GM12878 (cell line): ENCODE measurements around the gene IPP. TPM values are rescaled to one million over a fixed set of nuclear protein-coding genes. Genes with fewer than 3 reads are reported as not detected.

Experiments
- ATF2 ChIP-seq: IDR thresholded peaks from 2 replicates; pipeline ENCODE4 v1.6.1; 2012; ENCODE audit warnings: low read length, inconsistent platforms
- ATF7 ChIP-seq: fragments of 450-650 bp; IDR thresholded peaks from 2 replicates; pipeline ENCODE4 v1.6.1; 2016; ENCODE audit warnings: low read depth, mild to moderate bottlenecking
- BRCA1 ChIP-seq: IDR thresholded peaks from 2 replicates; pipeline ENCODE4 v1.6.1; 2011; ENCODE audit warnings: low read depth, low read length, improper control_type of control experiment
- CBFB ChIP-seq: IDR thresholded peaks from 2 replicates; pipeline ENCODE4 v1.6.1; 2016; ENCODE audit warnings: antibody characterized with exemption, low read depth
- CEBPB ChIP-seq, 2 experiments: fragments of 150-350 bp in 1 of 2; IDR thresholded peaks; 2 replicates each; pipeline ENCODE4 v1.6.1; 2012 to 2014; ENCODE audit warnings: low read depth in 2 of 2, low read length in 2 of 2, borderline replicate concordance in 1 of 2, inconsistent platforms in 1 of 2
- CREM ChIP-seq: IDR thresholded peaks from 2 replicates; pipeline ENCODE4 v1.6.1; 2014; ENCODE audit warnings: antibody characterized with exemption, low read depth
- DPF2 ChIP-seq: fragments of 450-650 bp; IDR thresholded peaks from 2 replicates; pipeline ENCODE4 v1.6.1; 2017; ENCODE audit warnings: mild to moderate bottlenecking
- EED ChIP-seq: sonication (generic); IDR thresholded peaks from 2 replicates; pipeline ENCODE4 v1.6.1; 2016; ENCODE audit warnings: antibody characterized with exemption, low read depth
- EP300 ChIP-seq, 2 experiments: fragments of 150-350 bp in 1 of 2; IDR thresholded peaks; 2 replicates each; pipeline ENCODE4 v1.6.1; 2011 to 2012; ENCODE audit warnings: low read depth in 2 of 2, low read length in 2 of 2, borderline replicate concordance in 1 of 2, improper control_type of control experiment in 1 of 2, inconsistent platforms in 1 of 2; ENCODE audit not compliant: control insufficient read depth in 1 of 2
- HSF1 ChIP-seq: fragments of 150-350 bp; IDR thresholded peaks from 2 replicates; pipeline ENCODE4 v1.6.1; 2014; ENCODE audit warnings: mild to moderate bottlenecking, low read depth, low read length
- IKZF1 ChIP-seq: fragments of 450-650 bp; conservative IDR thresholded peaks from 2 replicates; pipeline ENCODE4 v1.6.1; 2017; ENCODE audit warnings: antibody characterized with exemption, mild to moderate bottlenecking
- MEF2B ChIP-seq: fragments of 450-650 bp; IDR thresholded peaks from 2 replicates; pipeline ENCODE4 v1.6.1; 2018; ENCODE audit warnings: mild to moderate bottlenecking, moderate library complexity; ENCODE audit not compliant: partially characterized antibody, poor library complexity, severe bottlenecking
- MTA3 ChIP-seq: IDR thresholded peaks from 2 replicates; pipeline ENCODE4 v1.6.1; 2012; ENCODE audit warnings: low read length, inconsistent platforms, borderline replicate concordance
- MYC ChIP-seq: IDR thresholded peaks from 2 replicates; pipeline ENCODE4 v1.6.1; 2011; ENCODE audit warnings: mild to moderate bottlenecking, low read length, moderate library complexity, inconsistent platforms; ENCODE audit not compliant: insufficient read depth, insufficient replicate concordance, insufficient read length, severe bottlenecking
- NFYA ChIP-seq: IDR thresholded peaks from 2 replicates; pipeline ENCODE4 v1.6.1; 2011; ENCODE audit warnings: low read depth, mild to moderate bottlenecking, low read length, improper control_type of control experiment, borderline replicate concordance
- NKRF ChIP-seq: fragments of 450-650 bp; conservative IDR thresholded peaks from 2 replicates; pipeline ENCODE4 v1.6.1; 2017; ENCODE audit warnings: mild to moderate bottlenecking, moderate library complexity
- PAX8 ChIP-seq: fragments of 450-650 bp; IDR thresholded peaks from 2 replicates; pipeline ENCODE4 v1.6.1; 2017; ENCODE audit warnings: mild to moderate bottlenecking, moderate library complexity
- PRDM15 ChIP-seq: fragments of 450-650 bp; formaldehyde crosslinking; IDR thresholded peaks from 2 replicates; pipeline ENCODE4 v1.4.0; 2020; ENCODE audit warnings: mild to moderate bottlenecking, moderate library complexity
- RAD21 ChIP-seq: IDR thresholded peaks from 2 replicates; pipeline ENCODE4 v1.6.1; 2011; ENCODE audit warnings: mild to moderate bottlenecking, low read depth, low read length, moderate library complexity; ENCODE audit not compliant: insufficient read depth
- RAD51 ChIP-seq: fragments of 450-650 bp; IDR thresholded peaks from 2 replicates; pipeline ENCODE4 v1.6.1; 2016; ENCODE audit warnings: moderate library complexity, mild to moderate bottlenecking, inconsistent platforms
- ZBED1 ChIP-seq: IDR thresholded peaks from 2 replicates; pipeline ENCODE4 v1.6.1; 2016; ENCODE audit warnings: borderline replicate concordance
- ZZZ3 ChIP-seq: IDR thresholded peaks from 2 replicates; pipeline ENCODE4 v1.6.1; 2011; ENCODE audit warnings: low read depth; ENCODE audit not compliant: control insufficient read depth, insufficient read length
- polyA plus RNA-seq, 11 experiments: library from polyadenylated mRNA; depleted of rRNA in 4 of 11; unstranded in 6 of 11; stranded (reverse) in 5 of 11; fragments of >200 nt; fragmentation: Nextera tagmentation in 4 of 11; fragmentation: Illumina TruSeq in 1 of 11; extraction: Ambion mirVana in 4 of 11; extraction: Trizol in 1 of 11; gene quantifications; 1 replicate in 1 of 11; 2 replicates in 10 of 11; pipeline versions ENCODE4 v1.2.1 to v1.2.3, GENCODE V29; 2011 to 2016; ENCODE audit warnings: inconsistent platforms in 2 of 11, missing spikeins in 2 of 11, low read depth in 1 of 11
- total RNA-seq, 4 experiments: library from RNA; depleted of rRNA in 3 of 4; stranded (reverse); fragments of >200 nt in 3 of 4; fragmentation: Illumina TruSeq in 1 of 4; extraction: Trizol in 1 of 4; gene quantifications; 2 replicates each; pipeline versions ENCODE4 v1.2.1 to v1.2.3, GENCODE V29; 2013 to 2021

Gene IPP
- total and polyA plus RNA-seq, 10 of the 15 experiments (the other 5 are each of a cell fraction or from before 2014, with no cell fraction given), result 4.7 to 15.0 (median 10.4) TPM

GRCh38 chr1:45687014-45687753 is 63.3 kb downstream of the IPP start (continued):
- TF ChIP-seq PRDM15, result no peak
- no peak for TF ChIP-seq MTA3
- TF ChIP-seq CBFB, result peak; percentile 85
- no peak for TF ChIP-seq PAX8
- no peak for TF ChIP-seq ZBED1
- no peak for TF ChIP-seq ATF2
- peak; percentile 17; the same call in 1 of the 2 replicates for TF ChIP-seq EED
- peak; percentile 92 for TF ChIP-seq CREM
- TF ChIP-seq MYC, result no peak
- no peak for TF ChIP-seq HSF1
- TF ChIP-seq ZZZ3, result no peak
- no peak for TF ChIP-seq MEF2B
- TF ChIP-seq CEBPB (IDR thresholded peaks at IDR 0.05; ENCODE audit: borderline replicate concordance in 1 of 2, low read depth in 2 of 2, low read length in 2 of 2), result 0 out of 4 replicates have a peak, but pooled peaks of 1 of the 2 experiments have one; percentile 29
- TF ChIP-seq EP300 (IDR thresholded peaks at IDR 0.05; ENCODE audit: borderline replicate concordance in 1 of 2, control insufficient read depth in 1 of 2, low read depth in 2 of 2, low read length in 2 of 2), result no peak
- no peak for TF ChIP-seq RAD21
- peak; percentile 99 for TF ChIP-seq IKZF1
- no peak for TF ChIP-seq RAD51
- TF ChIP-seq NKRF, result no peak
- no peak for TF ChIP-seq DPF2
- TF ChIP-seq NFYA, result no peak
- TF ChIP-seq ATF7, result 0 out of 2 replicates have a peak, but pooled peaks have one; percentile 20
- TF ChIP-seq BRCA1, result no peak
